ENCODE data around the gene EMD.

Gene EMD

GRCh38 chrX:154417157-154417556 is 38.1 kb downstream of the EMD start:
- no peak for TF ChIP-seq CTCF (conservative IDR thresholded peaks at IDR 0.05)
- H3K27ac ChIP-seq = no peak overlapping the region

- TF ChIP-seq CTCF (conservative IDR thresholded peaks at IDR 0.05) = no peak
- no peak overlapping the region for H3K27ac ChIP-seq
These were observed 40.1 kb downstream of the EMD start for GRCh38 chrX:154419189-154419588.

GRCh38 chrX:154419688-154420401 is 40.8 kb downstream of the EMD start:
- H3K27ac ChIP-seq = no peak overlapping the region
- no peak for TF ChIP-seq CTCF (conservative IDR thresholded peaks at IDR 0.05)

- TF ChIP-seq CTCF (conservative IDR thresholded peaks at IDR 0.05) = no peak
- H3K27ac ChIP-seq = no peak overlapping the region
These were observed 41.3 kb downstream of the EMD start for GRCh38 chrX:154420402-154420756.

GRCh38 chrX:154426916-154427770 is 48.0 kb downstream of the EMD start:
- TF ChIP-seq CTCF (conservative IDR thresholded peaks at IDR 0.05) = no peak
- H3K27ac ChIP-seq = no peak overlapping the region

- TF ChIP-seq CTCF (conservative IDR thresholded peaks at IDR 0.05) = no peak
- peak within 1 kb of the TSS; percentile 76 for H3K27ac ChIP-seq
These were observed 49.4 kb downstream of the EMD start, which contains the start of gene ATP6AP1 for GRCh38 chrX:154428176-154429171. Gene ATP6AP1 (plus strand): TSS chrX:154428677. CDS start chrX:154428693, 16 bp downstream.

Measured in VCaP (cell line).